Peyer's patch (tissue), 4 donors: Measurements from ENCODE around the gene XRCC1. TPM values are rescaled to one million over a fixed set of nuclear protein-coding genes. Genes with fewer than 3 reads are reported as not detected.

Experiments used
- DNase-seq, 3 donors: peaks; one replicate each; pipeline ENCODE4 v3.0.0-alpha.2; 2017 to 2019
- H3K27ac ChIP-seq, 4 donors: fragments of 200-600 bp; sonication (generic); one replicate each; pipeline ENCODE4 v1.5.1; 2016 to 2019
- H3K27me3 ChIP-seq, 2 donors: fragments of 200-600 bp; sonication (generic); one replicate each; pipeline ENCODE4 v1.5.1; 2019
- H3K36me3 ChIP-seq, 3 donors: fragments of 200-600 bp; sonication (generic); one replicate each; pipeline ENCODE4 v1.5.1; 2016 to 2019
- H3K4me1 ChIP-seq, 4 donors: fragments of 200-600 bp; sonication (generic); one replicate each; pipeline ENCODE4 v1.5.1; 2016 to 2019
- H3K4me3 ChIP-seq, 4 donors: fragments of 200-600 bp; sonication (generic); 1 replicate in 3 of 4; 2 replicates in 1 of 4; pipeline ENCODE4 v1.5.1; 2016 to 2019; ENCODE audit warnings: mild to moderate bottlenecking in 1 of 4
- H3K9me3 ChIP-seq, 4 donors: fragments of 200-600 bp; sonication (generic); one replicate each; pipeline ENCODE4 v1.5.1; 2016 to 2019; ENCODE audit warnings: mild to moderate bottlenecking in 1 of 4
- CTCF ChIP-seq, 6 experiments: fragments of 450-650 bp in 4 of 6; fragments of 200-600 bp in 2 of 6; sonication (generic) in 1 of 6; IDR thresholded peaks; one replicate each; pipeline ENCODE4 v1.5.1; 2017 to 2019; ENCODE audit warnings: antibody characterized with exemption in 6 of 6, mild to moderate bottlenecking in 3 of 6, moderate library complexity in 1 of 6
- POLR2A ChIP-seq, 2 donors: fragments of 450-650 bp; IDR thresholded peaks; one replicate each; pipeline ENCODE4 v1.5.1; 2017; ENCODE audit warnings: antibody characterized with exemption in 2 of 2, mild to moderate bottlenecking in 2 of 2, moderate library complexity in 2 of 2
- total RNA-seq, 4 donors: library from RNA; depleted of rRNA; stranded (reverse); fragments of >200 nt; gene quantifications; one replicate each; pipeline ENCODE4 v1.1.0, GENCODE V29; 2016

XRCC1 gene
- total RNA-seq, 4 donors from 2014 or later, result 18.4 to 49.5 (median 22.2) TPM

DNA sequence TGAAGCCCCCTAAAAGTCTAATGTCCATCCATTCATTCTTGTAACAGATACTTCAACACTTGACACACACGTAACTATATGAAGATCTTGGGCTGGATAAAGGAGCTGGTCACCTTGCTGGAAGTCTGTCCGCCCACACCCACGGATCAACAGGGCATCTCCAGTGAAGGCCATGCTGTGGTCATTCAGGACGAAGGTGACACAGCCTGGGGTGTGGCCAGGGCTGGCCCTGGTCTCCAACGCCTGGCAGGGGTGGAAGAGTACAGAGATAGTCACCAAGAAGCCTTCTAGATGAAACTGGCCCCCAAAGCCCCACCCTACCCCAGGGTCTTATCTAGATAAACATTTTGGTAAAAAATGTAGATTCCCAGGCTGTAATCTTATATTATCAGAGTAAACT, 64.0 kb downstream of the XRCC1 start:
- Histone ChIP-seq H3K27ac (no peak overlapping the region), H3K4me1 (peaks cover 0 to 8% (median 0%) of the 10 kb centered on the region in 4 donors), H3K36me3 (peaks cover 0 to 39% (median 0%) of the 10 kb centered on the region in 3 donors), H3K27me3 (no peaks in the 10 kb centered on the region), H3K4me3 (no peak overlapping the region), H3K9me3 (no peaks in the 10 kb centered on the region)
- DNase-seq, result no peak
- TF ChIP-seq CTCF (IDR thresholded peaks at IDR 0.05) (no peak), POLR2A (IDR thresholded peaks at IDR 0.05) (no peak)

GRCh38 chr19:43510713-43511112, 64.6 kb downstream of the XRCC1 start:
- DNase-seq, result no peak
- Histone ChIP-seq H3K4me1 (peaks cover 0 to 8% (median 0%) of the 10 kb centered on the region in 4 donors), H3K27ac (no peak overlapping the region), H3K4me3 (no peak overlapping the region), H3K36me3 (peaks cover 0 to 36% (median 0%) of the 10 kb centered on the region in 3 donors), H3K27me3 (no peaks in the 10 kb centered on the region), H3K9me3 (no peaks in the 10 kb centered on the region)
- TF ChIP-seq CTCF (IDR thresholded peaks at IDR 0.05) (no peak), POLR2A (IDR thresholded peaks at IDR 0.05) (no peak)

DNA sequence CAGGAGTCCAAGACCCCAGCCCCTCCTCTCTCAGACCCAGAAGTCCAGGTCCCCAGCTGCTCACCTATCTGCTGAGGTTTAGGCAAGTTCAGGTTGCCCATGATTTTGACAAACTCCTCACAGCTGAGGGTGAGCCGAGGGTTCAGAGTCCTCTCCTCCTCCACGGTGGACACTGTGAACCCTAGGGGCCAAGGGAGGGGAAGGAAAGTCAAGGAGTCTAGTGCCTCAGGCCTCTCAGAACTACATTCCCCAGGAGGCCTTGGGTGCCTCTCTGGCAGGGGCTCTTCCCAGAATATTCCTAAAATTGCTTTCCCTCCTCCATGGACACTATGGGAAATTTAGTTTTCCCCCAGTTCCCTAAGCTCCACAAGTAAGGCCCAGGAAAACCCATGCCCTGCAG, 67.4 kb downstream of the XRCC1 start:
- no peak for DNase-seq

GRCh38 chr19:43506629-43507028, 68.7 kb downstream of the XRCC1 start:
- Histone ChIP-seq H3K4me3 (no peak overlapping the region), H3K9me3 (no peaks in the 10 kb centered on the region), H3K27ac (no peak overlapping the region), H3K27me3 (no peaks in the 10 kb centered on the region), H3K4me1 (peaks cover 0 to 28% (median 5%) of the 10 kb centered on the region in 4 donors), H3K36me3 (peaks cover 0 to 40% (median 0%) of the 10 kb centered on the region in 3 donors)
- DNase-seq, result no peak
- TF ChIP-seq CTCF (IDR thresholded peaks at IDR 0.05) (no peak), POLR2A (IDR thresholded peaks at IDR 0.05) (no peak)

More for the DNA sequence above, 67.4 kb downstream of the XRCC1 start:
- Histone ChIP-seq H3K4me1 (peaks cover 0 to 24% (median 5%) of the 10 kb centered on the region in 4 donors), H3K27me3 (no peaks in the 10 kb centered on the region), H3K9me3 (no peaks in the 10 kb centered on the region), H3K36me3 (peaks cover 0 to 36% (median 0%) of the 10 kb centered on the region in 3 donors), H3K4me3 (no peak overlapping the region), H3K27ac (no peak overlapping the region)
- no peak for TF ChIP-seq CTCF (IDR thresholded peaks at IDR 0.05)

DNA sequence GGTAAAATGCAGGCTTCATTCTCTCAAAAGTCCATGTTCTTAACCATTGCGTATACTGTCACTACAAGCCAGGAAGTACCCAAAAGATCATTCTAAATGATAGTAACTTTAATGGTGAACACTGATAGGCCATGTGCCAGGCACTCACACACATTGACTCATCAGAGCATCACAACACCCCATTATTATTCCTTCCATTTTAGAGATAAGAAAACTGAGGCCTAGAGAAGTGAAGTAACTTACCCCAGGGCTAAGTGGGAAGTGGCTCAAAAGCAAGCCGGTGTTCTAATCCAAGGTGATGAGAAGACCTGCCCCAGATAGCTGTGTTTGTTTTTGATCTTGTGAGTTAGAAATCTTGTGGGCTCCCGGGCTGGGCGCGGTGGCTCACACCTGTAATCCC, 69.4 kb downstream of the XRCC1 start:
- H3K27me3 ChIP-seq, result no peaks in the 10 kb centered on the region
- TF ChIP-seq POLR2A (IDR thresholded peaks at IDR 0.05) (no peak), CTCF (IDR thresholded peaks at IDR 0.05) (no peak)
- no peak overlapping the region for H3K27ac ChIP-seq
- DNase-seq, result no peak
- no peak overlapping the region for H3K4me3 ChIP-seq
- peaks cover 0 to 29% (median 5%) of the 10 kb centered on the region in 4 donors for H3K4me1 ChIP-seq
- peaks cover 0 to 37% (median 0%) of the 10 kb centered on the region in 3 donors for H3K36me3 ChIP-seq
- no peaks in the 10 kb centered on the region for H3K9me3 ChIP-seq

- no peak for TF ChIP-seq CTCF (IDR thresholded peaks at IDR 0.05)
- no peak for TF ChIP-seq POLR2A (IDR thresholded peaks at IDR 0.05)
- no peak for DNase-seq
- Histone ChIP-seq H3K27ac (peak overlapping the region; percentile 82 to 88 (median 85)), H3K4me1 (peaks cover 0 to 29% (median 5%) of the 10 kb centered on the region in 4 donors), H3K36me3 (peaks cover 0 to 29% (median 0%) of the 10 kb centered on the region in 3 donors), H3K9me3 (no peaks in the 10 kb centered on the region), H3K27me3 (no peaks in the 10 kb centered on the region), H3K4me3 (peak overlapping the region in 2 of 4 donors; percentile 66 to 71)
Measured at GRCh38 chr19:43505186-43505456, 70.2 kb downstream of the XRCC1 start.
